Cardiac fibroblast (primary cell): ENCODE results near the gene GDF10.

Experiments
- DNase-seq, 2 donors: peaks; one replicate each; pipeline versions ENCODE4 v3.0.0 to v3.0.0-alpha.2; 2010; ENCODE audit warnings: low read depth in 2 of 2
- H3K4me3 ChIP-seq, 2 donors: replicated peaks in 1 of 2; 1 replicate in 1 of 2; 2 replicates in 1 of 2; pipeline ENCODE4 v1.5.1; 2011; ENCODE audit warnings: low read depth in 2 of 2, low read length in 2 of 2, mild to moderate bottlenecking in 2 of 2, moderate library complexity in 1 of 2
- CTCF ChIP-seq: IDR thresholded peaks from one replicate; pipeline ENCODE4 v1.5.1; 2011; ENCODE audit warnings: low read depth, mild to moderate bottlenecking, low read length, inconsistent platforms

GDF10 gene

GRCh38 chr10:47289921-47290320, 10.1 kb upstream of the GDF10 start:
- TF ChIP-seq CTCF: no peak
- no peak overlapping the region for H3K4me3 ChIP-seq
- DNase-seq: no peak

- no peak for TF ChIP-seq CTCF
- no peak overlapping the region for H3K4me3 ChIP-seq
- no peak for DNase-seq
Measured at GRCh38 chr10:47290338-47290737, 9.7 kb upstream of the GDF10 start.

GRCh38 chr10:47291682-47292081, 8.3 kb upstream of the GDF10 start:
- no peak overlapping the region for H3K4me3 ChIP-seq
- TF ChIP-seq CTCF: no peak
- DNase-seq: no peak

- H3K4me3 ChIP-seq: no peak overlapping the region
- no peak for DNase-seq
- TF ChIP-seq CTCF: no peak
Measured at GRCh38 chr10:47294057-47294456, 5.9 kb upstream of the GDF10 start.

- H3K4me3 ChIP-seq: no peak overlapping the region
- no peak for DNase-seq
- no peak for TF ChIP-seq CTCF
Measured at GRCh38 chr10:47294501-47294900, 5.5 kb upstream of the GDF10 start.

- no peak for DNase-seq
- H3K4me3 ChIP-seq: no peak overlapping the region
Measured at GRCh38 chr10:47295411-47295810, 4.6 kb upstream of the GDF10 start.

More at GRCh38 chr10:47295411-47295810, 4.6 kb upstream of the GDF10 start:
- TF ChIP-seq CTCF: no peak
